Caki2 (cell line): ENCODE measurements around the gene SNED1. TPM values are rescaled to one million over a fixed set of nuclear protein-coding genes. Genes with fewer than 3 reads are reported as not detected.

Source experiments
- DNase-seq: peaks from one replicate; pipeline ENCODE4 v3.0.0-alpha.2; 2015; ENCODE audit warnings: low read depth
- in situ Hi-C: cut with HindIII; loops from 2 replicates; pipeline ENCODE4 v1.10.0; 2016; ENCODE audit warnings: low sequenced_read_pairs, low pct_unique_long_range_greater_than_20kb, mixed read lengths
- total RNA-seq: library from RNA; depleted of rRNA; stranded (reverse); fragments of >200 nt; shearing (Covaris generic); gene quantifications from 2 replicates; pipeline ENCODE4 v1.2.3, GENCODE V29; 2014; ENCODE audit warnings: low replicate concordance

Gene SNED1
- total RNA-seq, 1 experiment from 2014 or later = not detected

DNA sequence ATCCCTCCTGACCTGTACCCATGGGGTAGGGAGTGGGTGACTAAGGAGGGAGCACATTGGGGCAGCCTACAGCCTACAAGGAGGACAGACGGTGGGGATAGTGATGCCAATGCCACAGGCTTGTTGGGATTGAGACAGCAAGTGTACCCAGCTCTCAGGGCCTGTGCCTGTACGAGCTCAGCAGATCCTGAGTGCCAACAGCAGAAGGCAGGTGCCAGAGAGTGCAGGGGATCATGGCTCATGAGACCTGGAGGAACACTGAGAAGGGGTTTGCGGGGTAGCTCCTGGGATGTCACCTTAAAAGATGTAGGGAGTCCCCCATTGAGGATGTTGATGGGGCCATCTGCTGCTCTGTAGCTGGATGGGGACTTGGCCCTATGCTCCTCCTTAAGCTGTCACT lies 10.3 kb upstream of the SNED1 start:
- in situ Hi-C loops = no loop called here
- DNase-seq = no peak

DNA sequence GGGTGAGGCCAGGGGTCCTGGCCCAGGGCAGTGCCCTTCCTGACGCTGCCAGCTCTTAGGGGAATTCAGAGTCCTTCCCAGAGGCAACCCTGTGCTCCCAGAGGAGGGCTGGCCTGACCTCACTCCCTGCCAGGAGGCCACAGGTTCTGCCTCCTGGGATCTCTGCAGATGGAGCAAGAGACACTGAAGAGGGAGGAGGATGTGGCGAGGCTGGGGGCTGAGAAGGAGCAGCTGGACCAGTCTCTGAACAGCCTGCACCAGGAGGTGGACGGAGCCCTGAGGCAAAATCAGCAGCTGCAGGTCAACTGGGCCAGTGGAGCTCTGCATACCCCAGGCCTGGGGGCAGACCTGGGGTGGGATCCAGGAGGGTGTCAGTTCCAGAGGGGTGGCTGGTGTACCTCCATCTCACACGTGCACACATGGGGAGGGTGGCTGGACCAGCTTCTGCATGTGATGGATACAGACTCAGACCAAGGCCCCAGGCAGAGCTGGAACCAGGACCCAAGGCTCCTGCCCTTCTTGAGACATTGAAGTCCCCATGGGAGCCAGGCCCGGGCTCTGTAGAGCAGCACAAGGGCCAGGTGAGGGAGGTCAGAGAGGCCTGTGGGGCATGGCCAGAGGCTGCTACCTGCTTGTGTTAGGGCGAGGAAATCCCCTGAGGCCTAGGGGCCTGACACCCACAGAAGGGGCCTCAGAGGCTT lies 9.7 kb upstream of the SNED1 start:
- in situ Hi-C loops = no loop called here
- no peak for DNase-seq

DNA sequence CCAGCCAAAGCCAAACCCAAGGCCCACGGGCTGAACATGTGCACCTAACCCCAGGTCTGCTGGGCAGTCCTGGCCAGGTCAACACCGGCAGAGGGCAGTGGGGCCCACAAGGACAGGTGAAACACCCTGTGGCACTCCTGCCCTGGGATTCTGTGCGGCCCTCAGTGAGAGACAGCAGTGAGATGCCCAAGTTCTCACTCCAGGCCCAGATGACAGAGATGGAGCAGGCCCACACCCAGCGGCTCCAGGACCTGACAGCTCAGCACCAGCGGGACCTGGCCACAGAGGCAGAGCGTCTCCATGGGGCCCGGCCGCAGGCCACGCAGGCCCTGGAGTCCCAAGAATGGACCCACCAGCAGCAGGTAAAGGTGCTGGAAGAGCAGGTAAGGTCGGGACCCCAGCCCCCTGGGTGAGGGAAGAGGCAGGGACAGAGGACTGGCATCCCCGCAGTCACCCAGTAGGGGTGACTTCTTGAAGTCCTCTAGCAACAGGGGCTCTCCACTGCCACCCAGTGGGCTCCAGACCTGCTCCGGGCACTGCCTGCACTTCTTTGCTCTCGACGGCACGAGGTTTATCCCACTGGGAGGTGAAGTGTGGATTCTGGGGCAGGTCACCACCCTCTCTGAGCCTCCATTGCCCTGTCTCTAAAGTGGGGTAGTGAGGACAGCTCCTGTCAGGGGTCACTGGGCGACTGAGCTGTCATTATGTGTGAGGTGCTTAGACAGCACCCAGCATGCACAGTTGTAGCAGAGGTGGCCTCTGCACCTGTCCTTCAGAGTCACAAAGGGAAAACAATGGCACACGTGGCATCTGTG lies 8.8 kb upstream of the SNED1 start:
- no peak for DNase-seq
- in situ Hi-C loops = no loop called here

DNA sequence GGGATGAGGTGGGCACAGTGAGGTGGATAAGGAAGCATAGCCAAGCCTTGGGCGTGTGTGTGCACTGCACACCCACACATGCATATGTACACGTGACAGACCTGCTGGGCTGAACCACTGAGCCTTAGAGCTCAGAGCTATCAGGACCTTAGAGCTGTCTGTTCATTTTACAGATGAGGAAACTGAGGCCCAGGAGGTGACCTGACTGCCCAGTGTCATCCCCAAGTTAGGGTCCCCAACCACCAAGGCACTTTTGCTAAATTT lies 8.2 kb upstream of the SNED1 start:
- no peak for DNase-seq
- in situ Hi-C loops = no loop called here

DNA sequence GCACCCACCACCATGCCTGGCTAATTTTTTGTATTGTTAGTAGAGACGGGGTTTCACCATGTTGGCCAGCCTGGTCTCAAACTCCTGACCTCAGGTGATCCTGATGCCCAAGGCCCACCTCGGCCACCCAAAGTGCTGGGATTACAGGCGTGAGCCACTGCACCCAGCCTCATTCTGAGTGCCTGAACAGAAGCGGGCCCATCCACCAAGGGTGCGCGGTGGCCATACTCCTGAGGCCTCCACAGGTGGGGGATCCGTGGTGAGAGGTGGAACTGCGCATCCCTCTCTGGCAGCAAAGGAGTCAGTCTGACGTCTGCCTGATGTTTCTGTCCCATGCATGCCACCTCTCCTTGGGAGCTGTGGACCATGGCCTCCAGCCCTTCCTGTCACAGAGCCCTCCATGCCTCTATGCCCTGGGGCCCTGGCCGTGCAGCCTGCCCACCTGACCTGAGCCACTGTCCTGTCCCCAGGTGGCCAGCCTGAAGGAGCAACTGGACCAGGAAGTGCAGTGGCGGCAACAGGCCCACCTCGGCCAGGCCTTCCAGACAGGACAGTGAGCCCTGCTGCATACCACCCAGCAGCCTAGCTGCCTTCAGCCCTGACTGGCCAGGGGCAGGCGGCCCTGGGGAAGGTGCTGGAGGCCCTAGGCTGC lies 7.6 kb upstream of the SNED1 start:
- in situ Hi-C loops = no loop called here
- no peak for DNase-seq

DNA sequence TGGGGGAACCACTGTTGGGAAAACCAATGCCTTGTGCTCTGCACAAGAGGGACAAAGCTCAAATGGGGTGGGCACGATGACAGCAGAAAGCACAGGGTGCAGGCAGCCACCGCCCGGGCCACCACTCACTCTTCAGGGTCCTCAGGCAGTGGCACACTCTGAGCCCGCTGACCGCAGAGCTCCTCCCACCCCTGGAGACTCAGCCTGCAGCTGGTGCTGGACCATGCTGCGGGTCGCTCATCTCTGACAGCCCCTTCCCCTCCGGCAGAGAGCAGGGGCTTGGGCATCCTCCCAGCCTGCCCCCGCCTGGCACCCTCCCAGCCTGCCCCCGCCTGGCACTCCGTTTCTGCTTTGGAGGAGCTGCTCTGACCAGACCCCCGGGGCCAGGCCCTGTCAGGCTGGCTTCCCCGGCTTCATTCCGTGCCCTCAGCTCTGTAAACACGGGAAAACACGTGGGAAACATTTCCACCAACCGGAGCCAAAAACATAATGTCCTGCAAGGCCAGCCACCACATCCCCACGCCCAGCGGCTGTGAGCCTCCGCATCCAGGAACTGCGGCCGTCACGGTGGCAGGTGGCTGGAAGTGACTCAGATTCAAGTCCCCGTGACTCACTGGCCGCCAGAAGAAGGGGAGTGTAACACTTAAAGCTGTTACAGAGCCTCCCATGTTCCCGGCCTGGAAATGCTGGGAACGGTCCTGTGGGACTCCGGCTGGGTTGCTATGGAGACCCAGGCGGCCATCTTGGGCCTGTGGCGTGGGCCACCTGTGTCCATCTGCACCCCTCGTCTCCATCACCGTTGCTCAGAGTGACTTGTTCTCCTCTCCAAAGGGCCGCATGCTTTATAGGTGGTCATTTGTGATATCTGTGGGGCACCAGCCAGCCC lies 6.8 kb upstream of the SNED1 start:
- DNase-seq = peak; percentile 85
- in situ Hi-C loops = no loop called here

DNA sequence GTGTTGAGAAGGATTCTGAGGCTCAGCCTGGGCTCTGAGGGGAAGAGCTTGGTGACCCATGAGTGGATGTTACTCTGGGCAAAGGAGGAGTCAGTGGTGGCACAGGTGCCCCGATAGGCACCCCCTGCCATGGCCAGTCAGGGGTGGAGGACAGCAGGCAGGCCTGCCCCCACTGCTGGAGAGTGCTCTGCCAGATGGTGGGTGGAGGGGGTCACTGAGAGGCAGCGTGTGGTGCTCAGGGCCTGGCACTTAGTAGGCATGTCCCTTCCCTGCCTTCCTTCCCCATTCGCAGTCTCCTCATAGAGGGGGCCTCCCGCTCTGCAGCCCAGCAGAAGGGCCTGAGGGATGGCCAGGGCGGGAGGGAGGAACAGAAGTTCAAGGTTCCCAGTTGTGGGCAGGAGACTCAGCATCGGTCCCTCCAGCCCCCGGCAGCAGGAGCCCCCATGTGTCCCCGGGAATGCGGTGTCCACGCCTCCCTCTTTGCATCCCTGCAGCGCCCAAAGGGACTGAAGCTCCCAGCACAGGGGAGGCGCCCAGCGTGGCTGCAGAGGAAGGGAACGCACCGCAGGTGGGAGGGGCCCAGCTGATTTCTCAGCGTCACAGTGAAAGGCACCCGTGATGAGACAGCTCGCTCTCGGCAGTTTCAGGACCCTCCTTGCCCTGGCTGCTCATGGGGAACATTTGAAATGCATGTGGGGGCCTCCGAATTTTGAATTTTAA lies 5.7 kb upstream of the SNED1 start:
- in situ Hi-C loops = no loop called here

DNA sequence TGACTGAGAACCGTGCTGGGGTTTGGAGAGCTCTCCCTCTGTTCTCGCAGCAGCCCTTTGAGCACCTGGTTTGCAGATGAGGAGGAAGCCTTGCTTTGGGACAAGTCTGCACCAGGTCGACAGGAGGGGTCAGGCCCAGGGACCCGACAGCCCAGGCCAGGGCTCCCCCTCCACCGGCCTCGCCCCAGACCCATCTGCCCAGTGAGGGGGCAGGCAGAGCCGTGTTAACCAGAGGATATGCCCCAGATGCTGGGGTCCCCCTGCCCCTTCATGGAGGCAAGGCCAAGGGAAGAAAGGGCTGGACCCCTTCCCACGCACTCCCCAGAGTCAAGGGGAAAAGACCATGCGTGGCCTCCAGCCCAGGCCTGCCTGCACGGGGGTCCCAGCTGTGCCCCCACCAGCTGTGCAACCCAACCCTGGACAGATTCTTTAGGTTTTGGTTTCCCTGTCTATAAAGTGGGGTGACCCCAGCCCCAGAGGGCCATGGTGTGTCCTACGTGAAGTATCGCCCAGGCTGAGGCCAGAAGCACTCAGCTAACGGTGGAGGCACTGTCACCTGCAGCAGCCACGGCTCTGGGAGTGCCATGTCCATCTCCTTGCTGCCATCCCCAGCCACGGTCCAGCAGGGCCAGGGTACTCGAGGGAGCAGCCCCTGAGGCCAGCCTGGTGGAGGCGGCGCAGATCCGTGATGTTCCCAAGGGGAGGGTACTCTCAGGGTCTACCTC lies 4.8 kb upstream of the SNED1 start:
- in situ Hi-C loops = no loop called here

More for the DNA sequence above, 5.7 kb upstream of the SNED1 start:
- no peak for DNase-seq

DNA sequence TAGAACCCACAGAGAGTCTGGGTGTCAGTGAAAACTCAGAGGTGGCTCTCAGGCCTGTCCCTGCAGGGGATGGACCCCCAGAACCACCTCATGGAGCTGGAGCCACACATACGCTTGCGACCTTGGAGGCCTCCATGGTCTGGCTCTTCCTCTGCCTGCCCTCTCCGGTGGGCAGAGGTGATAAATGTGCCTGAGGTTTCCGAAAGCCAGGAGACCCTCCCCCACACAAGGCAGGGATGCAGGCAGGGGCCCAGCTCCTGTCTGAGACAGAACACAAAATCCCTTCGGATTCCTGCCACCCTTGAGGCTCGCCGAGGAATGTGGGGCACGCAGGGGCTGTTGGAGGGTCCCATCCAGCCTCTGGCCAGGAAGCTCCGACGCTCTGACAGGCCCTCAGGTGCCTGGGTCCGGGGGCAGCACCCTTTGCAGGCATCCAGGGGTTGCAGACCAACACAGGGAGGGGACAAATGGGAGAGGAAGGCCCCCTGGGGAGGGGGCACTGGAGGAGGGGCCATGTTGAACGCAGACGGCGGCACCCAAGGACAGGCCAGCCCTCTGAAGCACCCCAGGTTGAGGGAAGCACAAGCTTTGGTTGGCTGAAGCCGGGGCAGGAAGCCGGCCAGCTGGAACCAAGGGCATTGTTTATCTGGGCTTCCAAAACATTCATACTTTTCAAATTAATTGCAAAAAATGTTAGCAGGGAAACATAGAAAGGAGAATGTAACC lies 4.1 kb upstream of the SNED1 start:
- in situ Hi-C loops = no loop called here
- no peak for DNase-seq

More for the DNA sequence above, 4.8 kb upstream of the SNED1 start:
- DNase-seq = no peak

DNA sequence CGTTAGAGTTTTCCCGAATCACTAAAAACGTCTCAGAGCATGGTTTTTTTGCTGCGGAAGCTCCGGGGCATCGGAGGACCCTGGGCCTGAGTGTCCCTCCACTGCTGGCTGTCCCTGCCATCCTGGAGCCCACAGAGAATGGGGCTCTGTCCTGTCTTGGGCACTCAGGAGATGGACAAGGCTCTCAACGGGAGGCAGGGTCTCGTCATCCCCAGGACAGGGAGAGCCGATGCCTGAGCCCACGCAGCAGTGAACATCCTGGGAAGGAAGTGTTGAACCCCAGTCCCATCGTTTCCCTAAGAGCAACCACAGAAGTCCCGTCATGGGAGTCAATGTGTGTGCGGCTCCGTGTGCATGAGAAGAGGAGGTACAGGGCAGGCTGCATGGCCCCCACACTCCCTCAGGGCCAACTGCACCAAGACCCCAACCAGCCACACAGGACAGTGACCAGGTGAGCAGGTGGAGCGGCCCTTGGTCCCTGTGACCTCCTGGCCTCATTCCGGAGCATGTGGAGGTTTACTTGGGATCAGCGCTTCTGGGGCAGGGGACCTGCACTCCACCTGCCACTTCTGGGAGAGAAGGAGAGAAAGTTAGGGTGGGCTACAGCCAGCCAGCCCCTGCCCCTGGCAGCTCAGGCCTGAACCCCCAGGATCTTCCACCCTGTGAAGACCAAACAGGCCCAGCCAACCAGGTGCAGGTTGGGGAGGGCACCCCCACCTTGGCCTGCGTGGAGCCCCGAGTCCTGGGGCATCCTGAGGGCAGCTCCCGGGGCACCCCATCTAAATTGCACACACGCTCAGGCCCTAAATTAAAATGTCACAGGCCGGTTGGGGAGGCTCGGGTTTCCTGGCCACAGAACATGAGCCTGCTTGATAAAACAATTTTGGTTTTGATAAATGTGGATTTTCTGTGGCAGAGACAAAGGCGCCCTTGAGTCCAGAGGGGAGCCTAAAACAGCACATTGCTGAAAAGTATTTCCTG lies 3.1 kb upstream of the SNED1 start:
- in situ Hi-C loops = no loop called here

DNA sequence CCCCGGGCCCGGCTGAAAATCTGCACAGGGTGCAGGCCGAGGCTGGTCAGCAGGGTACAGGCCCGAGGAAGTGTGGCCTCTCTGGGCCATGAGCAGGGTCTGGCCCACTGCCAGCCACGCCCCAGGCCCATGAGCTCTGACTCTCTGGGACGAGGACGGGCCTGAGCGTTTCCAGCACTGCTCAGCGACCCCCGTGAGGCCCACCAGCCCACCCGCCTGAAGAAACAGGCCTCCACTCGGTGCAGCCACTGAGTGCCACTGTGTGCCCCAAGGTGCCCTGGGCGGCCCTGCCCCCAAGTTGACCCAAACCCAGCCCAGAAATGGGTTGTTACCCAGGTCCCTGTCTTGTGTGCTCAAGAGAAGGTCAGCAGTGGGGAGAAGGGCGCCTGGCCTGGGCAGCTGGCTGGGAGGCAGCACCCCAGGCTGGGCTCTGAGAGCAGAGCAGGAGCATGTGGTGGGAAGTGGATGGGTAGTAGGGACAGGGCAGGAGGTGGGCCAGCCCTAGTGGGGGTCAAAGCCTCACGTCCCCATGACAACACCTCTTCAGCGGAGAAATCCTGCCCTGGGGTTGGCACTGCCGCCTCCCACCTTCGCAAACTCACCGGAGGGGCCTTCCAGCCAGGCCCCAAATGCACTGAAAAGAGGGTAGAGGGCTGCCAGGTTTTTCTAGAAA lies 2.1 kb upstream of the SNED1 start:
- DNase-seq = no peak
- in situ Hi-C loops = no loop called here

More for the DNA sequence above, 3.1 kb upstream of the SNED1 start:
- DNase-seq = no peak

DNA sequence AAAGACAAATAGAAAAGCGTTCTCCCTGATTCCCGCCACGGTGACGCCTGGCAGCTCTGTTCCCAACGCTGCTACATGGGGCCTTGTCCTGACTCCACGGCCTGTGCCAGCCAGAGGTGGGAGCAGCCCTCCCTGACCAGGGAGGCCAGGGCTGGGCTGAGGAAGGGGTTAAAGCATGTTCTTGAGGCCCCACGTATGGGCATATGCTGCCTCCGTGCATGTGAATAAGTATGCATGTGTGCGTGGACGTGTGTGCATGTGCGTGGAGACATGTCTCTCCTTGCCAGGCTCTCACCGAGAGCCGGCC lies 1.6 kb upstream of the SNED1 start:
- in situ Hi-C loops = no loop called here
- DNase-seq = no peak

DNA sequence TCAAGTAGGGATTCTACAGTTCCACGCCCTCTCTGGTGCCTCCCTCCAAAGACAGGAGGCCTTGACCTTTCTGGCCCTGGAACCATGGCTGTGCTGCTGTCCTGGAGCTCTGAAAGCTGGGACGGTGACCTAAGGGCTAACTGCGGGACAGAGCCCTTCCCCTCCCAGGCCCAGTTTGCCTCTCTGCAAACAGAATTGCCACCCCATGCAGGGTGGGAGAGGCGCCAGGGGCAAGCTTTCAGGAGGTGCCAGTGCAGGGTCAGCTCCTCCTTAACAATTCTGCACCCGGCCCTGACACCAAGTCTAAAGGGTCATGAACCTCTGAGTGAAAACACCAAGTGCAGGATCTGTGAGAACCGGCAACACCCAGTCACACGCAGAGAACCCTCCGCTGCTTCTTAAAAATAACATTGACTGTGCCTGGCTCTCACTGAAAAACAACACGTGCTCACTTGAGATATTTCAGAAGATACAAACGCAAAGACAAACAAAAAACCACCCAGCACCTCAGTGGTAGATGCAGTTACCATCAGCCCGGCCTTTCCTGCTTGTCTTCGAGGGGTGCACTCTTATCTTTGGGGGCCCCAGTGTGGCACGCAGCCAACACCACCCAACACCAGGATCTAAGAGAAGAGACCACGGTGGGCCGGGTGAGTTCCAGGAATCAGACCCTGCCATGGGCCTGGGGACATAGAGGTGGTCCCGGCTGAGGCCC lies 1.1 kb upstream of the SNED1 start:
- DNase-seq = no peak
- in situ Hi-C loops = no loop called here

DNA sequence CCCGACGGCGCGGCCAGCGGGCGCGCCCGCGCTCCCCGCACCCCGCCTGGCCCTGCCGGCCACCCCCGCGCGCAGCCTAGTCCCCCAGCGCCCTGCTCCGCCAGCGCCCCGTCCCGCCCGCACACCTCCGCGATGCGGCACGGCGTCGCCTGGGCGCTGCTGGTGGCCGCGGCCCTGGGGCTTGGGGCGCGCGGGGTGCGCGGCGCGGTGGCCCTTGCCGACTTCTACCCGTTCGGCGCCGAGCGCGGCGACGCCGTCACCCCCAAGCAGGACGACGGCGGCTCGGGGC lies 232 bp downstream of the SNED1 start:
- DNase-seq = no peak
- in situ Hi-C loops = no loop called here
